Mesothelial cell of epicardium (in vitro differentiated cells): ENCODE measurements around the gene RNASEH2A. TPM values are rescaled to one million over a fixed set of nuclear protein-coding genes. Genes with fewer than 3 reads are reported as not detected.

Source experiments
- DNase-seq, 2 experiments: peaks; one replicate each; pipeline ENCODE4 v3.0.0; 2021; ENCODE audit warnings: low spot score in 2 of 2; ENCODE audit not compliant: unreplicated experiment in 2 of 2
- H3K27ac Mint-ChIP-seq: 2 replicates; pipeline ENCODE4 v1.8.0; 2021; ENCODE audit warnings: mixed read lengths
- H3K27me3 Mint-ChIP-seq: 2 replicates; pipeline ENCODE4 v1.8.0; 2021; ENCODE audit warnings: low read depth, mixed read lengths
- H3K36me3 Mint-ChIP-seq: 2 replicates; pipeline ENCODE4 v1.8.0; 2021; ENCODE audit warnings: mixed read lengths
- H3K4me1 Mint-ChIP-seq: 2 replicates; pipeline ENCODE4 v1.8.0; 2021; ENCODE audit warnings: mixed read lengths
- H3K4me3 Mint-ChIP-seq: 2 replicates; pipeline ENCODE4 v1.8.0; 2021; ENCODE audit warnings: mild to moderate bottlenecking, moderate library complexity, mixed read lengths
- H3K9me3 Mint-ChIP-seq: 2 replicates; pipeline ENCODE4 v1.8.0; 2021; ENCODE audit warnings: mixed read lengths
- CTCF ChIP-seq: fragments of 200-600 bp; sonication (generic); IDR thresholded peaks from one replicate; pipeline ENCODE4 v1.5.0; 2021; ENCODE audit warnings: antibody characterized with exemption; ENCODE audit not compliant: unreplicated experiment
- total RNA-seq: library from RNA; stranded (reverse); gene quantifications from 3 replicates; pipeline ENCODE4 v1.2.1, GENCODE V29; 2021

RNASEH2A gene
- total RNA-seq, 1 donor from 2014 or later, result 22.7 TPM

GRCh38 chr19:12787458-12787857, 18.9 kb upstream of the RNASEH2A start:
- H3K4me1 Mint-ChIP-seq, result peaks cover 32% of the 10 kb centered on the region
- no peaks in the 10 kb centered on the region for H3K9me3 Mint-ChIP-seq
- no peak for DNase-seq
- no peak overlapping the region for H3K4me3 Mint-ChIP-seq
- H3K27ac Mint-ChIP-seq, result peak overlapping the region; percentile 99
- TF ChIP-seq CTCF, result no peak
- H3K27me3 Mint-ChIP-seq, result no peaks in the 10 kb centered on the region
- no peaks in the 10 kb centered on the region for H3K36me3 Mint-ChIP-seq

GRCh38 chr19:12788042-12788681, 18.2 kb upstream of the RNASEH2A start:
- H3K36me3 Mint-ChIP-seq, result no peaks in the 10 kb centered on the region
- no peaks in the 10 kb centered on the region for H3K27me3 Mint-ChIP-seq
- peak overlapping the region; percentile 99 for H3K27ac Mint-ChIP-seq
- peaks cover 32% of the 10 kb centered on the region for H3K4me1 Mint-ChIP-seq
- H3K9me3 Mint-ChIP-seq, result no peaks in the 10 kb centered on the region
- TF ChIP-seq CTCF, result no peak
- DNase-seq, result no peak
- H3K4me3 Mint-ChIP-seq, result peak overlapping the region; percentile 26

GRCh38 chr19:12788682-12789097, 17.7 kb upstream of the RNASEH2A start:
- peak overlapping the region; percentile 99 for H3K27ac Mint-ChIP-seq
- no peaks in the 10 kb centered on the region for H3K9me3 Mint-ChIP-seq
- H3K36me3 Mint-ChIP-seq, result no peaks in the 10 kb centered on the region
- peaks cover 29% of the 10 kb centered on the region for H3K4me1 Mint-ChIP-seq
- H3K4me3 Mint-ChIP-seq, result peak overlapping the region; percentile 70
- peak in 1 of 2 experiments; percentile 67 for DNase-seq
- no peaks in the 10 kb centered on the region for H3K27me3 Mint-ChIP-seq
- no peak for TF ChIP-seq CTCF

- Mint-ChIP-seq H3K27ac (peak overlapping the region; percentile 99), H3K4me1 (peaks cover 32% of the 10 kb centered on the region), H3K9me3 (no peaks in the 10 kb centered on the region), H3K36me3 (no peaks in the 10 kb centered on the region), H3K27me3 (no peaks in the 10 kb centered on the region), H3K4me3 (peak overlapping the region; percentile 93)
- DNase-seq, result no peak
- TF ChIP-seq CTCF, result no peak
These were observed 17.1 kb upstream of the RNASEH2A start for GRCh38 chr19:12789098-12789903.

GRCh38 chr19:12789904-12790619, 16.3 kb upstream of the RNASEH2A start:
- no peak for TF ChIP-seq CTCF
- H3K27me3 Mint-ChIP-seq, result no peaks in the 10 kb centered on the region

More at GRCh38 chr19:12789904-12790619, 16.3 kb upstream of the RNASEH2A start:
- H3K36me3 Mint-ChIP-seq, result no peaks in the 10 kb centered on the region
- H3K27ac Mint-ChIP-seq, result peak overlapping the region; percentile 98
- peak overlapping the region; percentile 93 for H3K4me3 Mint-ChIP-seq
- peaks cover 33% of the 10 kb centered on the region for H3K4me1 Mint-ChIP-seq
- H3K9me3 Mint-ChIP-seq, result no peaks in the 10 kb centered on the region
- DNase-seq, result peak; percentile 95 to 98
